Esophagus (tissue), 2 donors: ENCODE data around the gene CLDN15. TPM values are rescaled to one million over a fixed set of nuclear protein-coding genes. Genes with fewer than 3 reads are reported as not detected.
"Not testable (repeated sequence)": the region's sequence is repeated elsewhere in the genome, so short reads cannot be mapped to it uniquely, and the experiment has no call there.

Experiments
- H3K27ac ChIP-seq, 2 donors: one replicate each; pipeline ENCODE4 v1.5.1; 2013; ENCODE audit warnings: low read depth in 2 of 2, mild to moderate bottlenecking in 2 of 2, inconsistent platforms in 1 of 2, low read length in 1 of 2, moderate library complexity in 1 of 2
- H3K27me3 ChIP-seq, 2 donors: one replicate each; pipeline ENCODE4 v1.6.1; 2013; ENCODE audit warnings: low read length in 2 of 2, control low read depth in 1 of 2, mild to moderate bottlenecking in 1 of 2; ENCODE audit not compliant: insufficient read depth in 2 of 2, control insufficient read depth in 1 of 2
- H3K36me3 ChIP-seq, 2 donors: one replicate each; pipeline ENCODE4 v1.6.1; 2013; ENCODE audit warnings: low read length in 1 of 2; ENCODE audit not compliant: control insufficient read depth in 2 of 2, insufficient read depth in 2 of 2
- H3K4me1 ChIP-seq, 2 donors: one replicate each; pipeline ENCODE4 v1.6.1; 2013; ENCODE audit warnings: low read length in 1 of 2; ENCODE audit not compliant: control insufficient read depth in 2 of 2, insufficient read depth in 2 of 2
- H3K4me3 ChIP-seq, 2 donors: one replicate each; pipeline ENCODE4 v1.5.1; 2013; ENCODE audit warnings: low read length in 2 of 2, mild to moderate bottlenecking in 2 of 2, low read depth in 1 of 2, moderate library complexity in 1 of 2
- H3K9me3 ChIP-seq, 2 donors: one replicate each; pipeline ENCODE4 v1.6.1; 2013; ENCODE audit warnings: mild to moderate bottlenecking in 2 of 2, low read depth in 1 of 2, low read length in 1 of 2, moderate library complexity in 1 of 2; ENCODE audit not compliant: control insufficient read depth in 2 of 2, insufficient read depth in 1 of 2
- WGBS, 2 donors: extraction: QIAGEN DNeasy Blood & Tissue Kit; methylation state at CpG; one replicate each; pipeline ENCODE4 v1.1.7; 2013; 5-methylcytosine and 5-hydroxymethylcytosine counted together
- polyA plus RNA-seq, 2 donors: library from polyadenylated mRNA; stranded (reverse); fragments of 200-250 nt; gene quantifications; one replicate each; pipeline ENCODE4 v1.2.3, GENCODE V29; 2013
- donor health status: healthy with polysubstance abuse.
- donor health status: Bipolar disorder and iron deficiency.

Gene CLDN15
- polyA plus RNA-seq, 2 donors, result 3.7 to 5.9 TPM

GRCh38 chr7:101212014-101212413 is 25.6 kb downstream of the CLDN15 start:
- 94 to 96% methylated on average over 7 to 8 of the region's 8 CpGs for WGBS, 2 donors
- peaks cover 0 to 8% of the 10 kb centered on the region in 2 donors for H3K4me1 ChIP-seq
- H3K4me3 ChIP-seq, result no peak overlapping the region
- no peaks in the 10 kb centered on the region for H3K27me3 ChIP-seq
- H3K9me3 ChIP-seq, result no peaks in the 10 kb centered on the region
- peaks cover 4 to 22% of the 10 kb centered on the region in 2 donors for H3K36me3 ChIP-seq
- H3K27ac ChIP-seq, result no peak overlapping the region

GRCh38 chr7:101211501-101211900 is 26.1 kb downstream of the CLDN15 start:
- Histone ChIP-seq H3K4me3 (no peak overlapping the region), H3K9me3 (no peaks in the 10 kb centered on the region), H3K36me3 (peaks cover 4 to 22% of the 10 kb centered on the region in 2 donors), H3K27me3 (no peaks in the 10 kb centered on the region), H3K4me1 (peaks cover 0 to 4% of the 10 kb centered on the region in 2 donors), H3K27ac (no peak overlapping the region)
- 96 to 97% methylated on average over 24 of the region's 24 CpGs for WGBS, 2 donors

- Histone ChIP-seq H3K36me3 (peaks cover 4 to 22% of the 10 kb centered on the region in 2 donors), H3K4me1 (no peaks in the 10 kb centered on the region), H3K4me3 (no peak overlapping the region), H3K9me3 (no peaks in the 10 kb centered on the region), H3K27me3 (no peaks in the 10 kb centered on the region), H3K27ac (no peak overlapping the region)
- 93 to 97% methylated on average over 19 of the region's 19 CpGs for WGBS, 2 donors
Measured at GRCh38 chr7:101210143-101210542, 27.5 kb downstream of the CLDN15 start.

GRCh38 chr7:101208794-101209193 is 28.8 kb downstream of the CLDN15 start:
- Histone ChIP-seq H3K4me1 (no peaks in the 10 kb centered on the region), H3K36me3 (peaks cover 4 to 22% of the 10 kb centered on the region in 2 donors), H3K27ac (no peak overlapping the region), H3K9me3 (no peaks in the 10 kb centered on the region), H3K4me3 (no peak overlapping the region), H3K27me3 (no peaks in the 10 kb centered on the region)
- whole genome bisulfite sequencing, 2 donors, result 89 to 94% methylated on average over 14 of the region's 14 CpGs

- 91 to 93% methylated on average over 17 of the region's 17 CpGs for WGBS, 2 donors
- Histone ChIP-seq H3K4me1 (no peaks in the 10 kb centered on the region), H3K27ac (no peak overlapping the region), H3K36me3 (peaks cover 4 to 22% of the 10 kb centered on the region in 2 donors), H3K9me3 (no peaks in the 10 kb centered on the region), H3K4me3 (no peak overlapping the region), H3K27me3 (peaks cover 0 to 9% of the 10 kb centered on the region in 2 donors)
Measured at GRCh38 chr7:101207459-101207858, 30.1 kb downstream of the CLDN15 start.

- no peak overlapping the region for H3K27ac ChIP-seq
- peaks cover 0 to 5% of the 10 kb centered on the region in 2 donors for H3K4me1 ChIP-seq
- no peak overlapping the region for H3K4me3 ChIP-seq
- peaks cover 0 to 15% of the 10 kb centered on the region in 2 donors for H3K36me3 ChIP-seq
- peaks cover 0 to 17% of the 10 kb centered on the region in 2 donors for H3K27me3 ChIP-seq
- WGBS, 2 donors, result 83 to 85% methylated on average over 19 of the region's 19 CpGs
- H3K9me3 ChIP-seq, result no peaks in the 10 kb centered on the region
Measured at GRCh38 chr7:101206665-101207042, 30.9 kb downstream of the CLDN15 start.

- H3K9me3 ChIP-seq, result no peaks in the 10 kb centered on the region
- H3K4me3 ChIP-seq, result no peak overlapping the region
- WGBS, 2 donors, result 82 to 86% methylated on average over 32 of the region's 32 CpGs
- peaks cover 0 to 7% of the 10 kb centered on the region in 2 donors for H3K4me1 ChIP-seq
- peaks cover 0 to 19% of the 10 kb centered on the region in 2 donors for H3K27me3 ChIP-seq
- H3K27ac ChIP-seq, result no peak overlapping the region
- peaks cover 0 to 11% of the 10 kb centered on the region in 2 donors for H3K36me3 ChIP-seq
Measured at GRCh38 chr7:101205901-101206664, 31.5 kb downstream of the CLDN15 start.

GRCh38 chr7:101203740-101204738 is 33.6 kb downstream of the CLDN15 start:
- H3K4me3 ChIP-seq, H3K9me3 ChIP-seq, H3K36me3 ChIP-seq, H3K4me1 ChIP-seq, H3K27ac ChIP-seq: not testable (repeated sequence)
- 64 to 69% methylated on average over 22 of the region's 22 CpGs for WGBS, 2 donors
- H3K27me3 ChIP-seq, result peaks cover 0 to 23% of the 10 kb centered on the region in 2 donors

- no peaks in the 10 kb centered on the region for H3K36me3 ChIP-seq
- peaks cover 0 to 24% of the 10 kb centered on the region in 2 donors for H3K27me3 ChIP-seq
- H3K27ac ChIP-seq, result no peak overlapping the region
- 82 to 83% methylated on average over 5 of the region's 5 CpGs for WGBS, 2 donors
- no peak overlapping the region for H3K4me3 ChIP-seq
- H3K4me1 ChIP-seq, result peaks cover 0 to 7% of the 10 kb centered on the region in 2 donors
- no peaks in the 10 kb centered on the region for H3K9me3 ChIP-seq
Measured at GRCh38 chr7:101202603-101202918, 35.0 kb downstream of the CLDN15 start.
